SW 1271 (cell line): ENCODE data around the gene RASGEF1C.
"Not testable (repeated sequence)": the region's sequence is repeated elsewhere in the genome, so short reads cannot be mapped to it uniquely, and the experiment has no call there.

Source experiments
- DNase-seq, 2 experiments: peaks; one replicate each; lab custom pipeline; 2025; lab: John Stamatoyannopoulos, UW

The RASGEF1C gene

DNA sequence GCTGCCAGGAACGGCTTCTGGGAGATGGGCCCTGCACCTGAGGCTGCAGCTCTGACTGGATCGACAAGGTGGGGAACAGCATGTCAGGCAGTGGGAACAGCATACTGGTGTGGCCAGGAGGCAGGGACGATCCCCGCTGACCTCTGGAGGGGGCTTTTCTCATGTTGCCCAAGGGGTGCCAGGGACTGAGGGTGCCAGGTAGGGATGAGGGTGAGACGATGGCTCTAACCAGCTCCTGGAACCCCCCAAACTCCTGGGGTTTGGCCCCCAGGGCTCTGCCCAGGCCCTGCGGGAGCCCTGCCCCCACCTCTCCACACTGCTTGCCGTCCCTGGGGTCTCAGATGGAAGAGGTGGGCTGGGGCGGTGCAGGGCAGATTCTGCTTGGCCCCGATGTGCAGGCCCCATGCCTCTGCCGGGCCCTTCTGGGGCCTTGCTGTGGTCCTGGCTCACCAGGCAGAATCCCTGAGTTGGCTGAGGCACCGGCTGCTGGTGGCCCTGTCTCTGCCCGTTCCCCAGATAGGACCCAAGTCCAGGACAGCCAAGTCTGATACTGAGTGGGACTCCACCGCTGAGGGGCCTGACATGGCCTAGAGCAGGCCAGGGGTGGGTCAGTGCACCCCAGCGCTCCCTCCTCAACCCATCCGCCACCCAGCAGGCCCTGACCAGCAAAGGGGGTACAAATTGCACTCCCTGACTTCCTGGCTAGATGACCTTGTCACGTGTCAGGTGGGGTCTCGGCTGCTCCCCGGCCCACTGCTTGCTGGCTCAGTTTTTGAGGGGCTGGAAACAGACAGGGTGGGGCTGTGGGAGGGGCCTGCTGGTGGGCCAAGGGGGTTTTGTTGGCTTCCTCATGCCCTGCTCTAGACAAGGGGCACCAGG is 109.0 kb downstream of the RASGEF1C start:
- no peak for DNase-seq

DNA sequence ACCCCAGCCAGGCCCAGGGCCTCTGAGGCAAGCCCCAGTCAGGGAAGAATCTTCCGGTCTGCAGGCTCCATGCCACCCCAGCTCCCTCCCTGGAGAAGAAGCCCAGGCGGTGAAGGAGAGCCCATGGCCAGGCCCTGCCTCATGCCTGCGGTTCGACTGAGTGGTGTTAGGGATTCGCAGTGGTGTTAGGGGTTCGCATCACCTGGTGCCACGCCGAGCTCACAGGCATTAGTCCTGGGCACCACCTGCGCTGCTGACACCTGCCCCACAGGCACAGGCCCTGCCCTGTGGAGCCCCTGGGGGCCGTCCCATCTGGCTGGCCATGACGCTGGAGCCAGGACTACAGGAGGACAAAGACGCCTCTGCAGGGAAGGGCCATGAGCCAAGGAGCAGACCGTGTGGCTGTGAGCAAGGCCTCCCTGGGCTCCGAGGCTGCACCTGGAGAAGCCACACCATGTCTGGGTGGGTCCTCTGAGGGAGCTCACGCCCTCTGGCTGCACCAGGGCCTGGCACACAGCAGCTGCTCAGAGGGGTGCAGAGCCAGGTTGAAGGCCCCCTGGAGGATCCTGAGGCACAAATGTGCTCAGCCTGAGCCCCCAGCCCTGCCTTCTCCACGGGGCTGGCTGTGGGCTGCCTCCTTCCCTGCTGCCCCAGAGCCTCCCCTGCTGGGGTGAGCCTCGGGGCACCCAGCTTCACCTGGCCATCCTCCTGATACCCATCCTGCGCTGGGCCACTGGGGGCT is 109.8 kb downstream of the RASGEF1C start:
- no peak for DNase-seq

DNA sequence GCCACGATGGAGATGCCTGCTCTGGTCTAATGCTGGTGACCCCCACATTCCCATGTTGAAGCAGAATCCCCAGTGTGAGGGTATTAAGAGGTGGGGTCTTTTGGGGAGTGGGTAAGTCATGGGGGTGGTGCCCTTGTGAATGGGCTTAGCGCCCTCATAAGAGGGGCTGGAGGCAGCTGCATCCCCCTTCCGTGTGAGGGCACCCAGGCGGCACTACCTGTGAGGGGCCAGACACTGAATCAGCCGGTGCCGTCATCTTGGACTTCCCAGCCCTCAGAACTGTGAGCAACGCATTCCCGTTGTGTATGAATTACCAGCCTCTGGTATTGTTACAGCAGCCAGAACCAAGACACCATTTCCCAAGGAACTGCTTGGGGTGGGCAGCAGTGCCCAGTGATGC is 110.5 kb downstream of the RASGEF1C start:
- DNase-seq, result no peak

DNA sequence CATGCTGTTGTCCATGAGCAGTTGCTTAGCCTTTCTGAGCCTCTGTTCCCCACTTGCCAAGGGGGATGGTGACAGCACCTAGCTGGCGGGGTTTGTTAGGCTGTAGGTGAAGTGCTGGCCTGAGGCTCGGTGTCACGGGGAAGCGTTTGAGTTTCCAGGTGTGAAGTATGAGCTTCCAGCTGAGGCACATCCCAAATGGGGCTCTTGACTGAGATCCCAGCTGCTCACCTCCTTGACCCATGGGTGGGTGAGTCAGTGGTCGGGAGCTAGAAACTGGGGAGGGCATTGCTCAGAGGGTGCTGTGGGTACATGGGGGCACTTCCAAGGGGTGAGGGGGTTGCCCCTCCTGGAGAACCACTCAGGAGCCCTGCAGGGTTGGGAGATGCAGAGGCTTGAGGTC is 111.1 kb downstream of the RASGEF1C start:
- no peak for DNase-seq

DNA sequence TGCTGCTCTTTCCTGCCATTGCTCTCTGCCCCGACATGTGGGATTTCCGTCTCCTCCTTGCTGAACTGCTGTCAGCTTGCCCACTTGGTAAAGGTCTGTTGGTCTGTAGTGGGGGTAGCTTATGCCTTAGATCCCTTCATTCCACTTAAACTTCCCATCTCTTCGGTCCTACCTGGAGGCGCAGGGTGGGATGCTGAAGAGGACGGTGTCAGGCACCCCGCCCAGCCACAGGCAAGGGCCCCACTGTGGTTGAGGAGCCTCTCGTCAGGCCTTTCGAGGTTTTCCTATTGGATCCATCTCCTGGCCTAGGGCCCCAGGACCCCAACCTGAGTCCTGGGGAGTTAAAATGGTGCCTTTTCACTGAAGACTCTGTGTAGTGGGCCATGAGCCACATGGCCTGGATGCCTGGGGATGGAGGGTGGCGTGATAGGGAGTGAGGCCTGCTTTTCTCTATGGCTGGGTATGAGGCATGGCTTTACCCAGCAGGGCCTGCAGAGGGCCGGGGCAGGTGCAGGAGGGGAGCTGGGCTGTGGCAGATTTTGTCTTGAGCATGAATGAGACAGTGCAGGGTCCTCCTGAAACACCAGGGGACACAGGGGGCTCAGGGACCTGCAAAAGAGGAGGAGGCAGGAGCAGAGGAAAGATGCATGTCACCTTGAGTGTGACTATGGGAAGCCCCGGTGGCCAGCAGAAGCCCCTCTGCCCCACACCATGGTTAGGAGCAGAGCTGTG is 111.7 kb downstream of the RASGEF1C start:
- DNase-seq, result no peak

DNA sequence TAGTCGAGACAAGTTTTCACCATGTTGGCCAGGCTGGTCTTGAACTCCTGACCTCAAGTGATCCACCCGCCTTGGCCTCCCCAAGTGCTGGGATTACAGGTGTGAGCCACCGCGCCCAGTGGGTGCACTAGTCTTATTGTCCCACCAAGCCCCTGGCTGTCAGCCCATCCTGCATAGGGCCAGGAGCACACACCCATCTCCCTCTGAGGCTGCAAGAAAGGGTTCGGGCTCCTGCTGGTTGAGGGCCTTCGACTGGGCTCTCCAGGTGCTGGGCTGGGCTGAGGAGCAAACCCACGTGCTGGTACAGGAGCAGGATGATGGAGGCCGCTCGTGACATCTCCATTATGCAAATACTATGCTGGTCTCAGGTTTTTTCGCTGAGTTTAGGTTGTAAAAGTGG is 112.4 kb downstream of the RASGEF1C start:
- DNase-seq, result no peak

DNA sequence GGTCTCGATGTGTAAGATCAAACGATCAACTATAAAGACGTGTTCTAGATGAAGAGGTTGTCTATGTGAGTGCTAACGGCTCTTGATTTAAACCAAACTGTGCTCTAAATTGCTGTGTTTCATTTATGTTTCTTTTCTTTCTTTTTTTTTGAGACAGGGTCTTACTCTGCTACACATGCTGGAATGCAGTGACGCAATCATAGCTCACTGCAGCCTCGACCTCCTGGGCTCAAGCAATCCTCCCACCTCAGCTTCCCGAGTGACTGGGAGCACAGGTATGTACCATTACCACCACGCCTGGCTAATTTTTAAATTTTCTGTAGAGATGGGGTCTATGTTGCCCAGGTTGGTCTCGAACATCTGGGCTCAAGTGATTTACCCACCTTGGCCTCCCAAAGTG is 113.5 kb downstream of the RASGEF1C start:
- DNase-seq, result no peak

DNA sequence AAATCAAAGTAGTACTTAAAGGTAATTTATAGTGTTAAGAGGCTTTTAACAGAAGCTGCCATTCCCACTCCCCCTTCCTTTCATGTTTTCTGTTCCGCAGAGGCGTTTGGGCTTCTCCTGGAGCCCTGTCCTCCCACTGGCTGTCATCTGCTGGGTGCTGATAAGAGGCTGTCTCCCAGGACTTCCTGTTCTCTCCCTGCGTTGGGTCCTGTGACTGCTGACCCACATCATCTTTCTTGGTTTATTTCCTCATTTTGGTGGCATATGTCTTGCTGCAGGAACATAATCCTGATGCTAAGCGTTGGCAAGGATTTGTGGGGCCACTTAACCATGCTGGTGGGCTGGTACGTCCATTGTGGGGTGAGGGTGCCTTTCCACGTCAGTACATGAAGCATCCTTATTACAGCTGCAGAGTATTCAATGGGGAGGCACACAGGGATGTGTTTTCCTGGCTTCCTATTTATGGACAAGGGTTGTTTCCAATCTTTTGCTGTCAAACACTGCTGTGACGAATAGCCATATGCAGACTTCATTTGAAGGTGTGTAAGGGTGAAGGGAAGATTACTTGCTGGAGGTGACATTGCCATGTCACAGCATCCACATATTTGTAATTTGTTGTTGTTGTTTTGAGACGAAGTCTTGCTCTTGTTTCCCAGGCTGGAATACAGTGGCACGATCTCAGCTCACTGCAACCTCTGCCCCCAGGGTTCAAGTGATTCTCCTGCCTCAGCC is 115.2 kb downstream of the RASGEF1C start:
- no peak for DNase-seq

DNA sequence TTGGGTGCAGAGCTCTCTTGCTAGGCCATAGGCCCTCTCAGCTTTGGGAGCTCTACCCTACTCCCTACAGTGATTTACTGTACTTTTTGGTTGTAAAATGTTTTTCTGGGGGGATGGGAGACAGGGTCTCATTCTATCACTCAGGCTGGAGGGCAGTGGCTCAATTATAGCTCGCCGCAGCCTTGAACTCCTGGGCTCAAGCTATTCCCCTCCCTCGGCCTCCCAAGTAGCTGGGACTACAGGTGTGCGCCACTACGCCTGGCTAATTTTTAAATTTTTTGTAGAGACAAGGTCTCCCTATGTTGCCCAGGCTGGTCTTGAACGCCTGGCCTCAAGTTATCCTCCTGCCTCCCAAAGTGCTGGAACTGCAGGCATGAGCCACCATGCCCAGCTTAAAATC is 115.8 kb downstream of the RASGEF1C start:
- no peak for DNase-seq

DNA sequence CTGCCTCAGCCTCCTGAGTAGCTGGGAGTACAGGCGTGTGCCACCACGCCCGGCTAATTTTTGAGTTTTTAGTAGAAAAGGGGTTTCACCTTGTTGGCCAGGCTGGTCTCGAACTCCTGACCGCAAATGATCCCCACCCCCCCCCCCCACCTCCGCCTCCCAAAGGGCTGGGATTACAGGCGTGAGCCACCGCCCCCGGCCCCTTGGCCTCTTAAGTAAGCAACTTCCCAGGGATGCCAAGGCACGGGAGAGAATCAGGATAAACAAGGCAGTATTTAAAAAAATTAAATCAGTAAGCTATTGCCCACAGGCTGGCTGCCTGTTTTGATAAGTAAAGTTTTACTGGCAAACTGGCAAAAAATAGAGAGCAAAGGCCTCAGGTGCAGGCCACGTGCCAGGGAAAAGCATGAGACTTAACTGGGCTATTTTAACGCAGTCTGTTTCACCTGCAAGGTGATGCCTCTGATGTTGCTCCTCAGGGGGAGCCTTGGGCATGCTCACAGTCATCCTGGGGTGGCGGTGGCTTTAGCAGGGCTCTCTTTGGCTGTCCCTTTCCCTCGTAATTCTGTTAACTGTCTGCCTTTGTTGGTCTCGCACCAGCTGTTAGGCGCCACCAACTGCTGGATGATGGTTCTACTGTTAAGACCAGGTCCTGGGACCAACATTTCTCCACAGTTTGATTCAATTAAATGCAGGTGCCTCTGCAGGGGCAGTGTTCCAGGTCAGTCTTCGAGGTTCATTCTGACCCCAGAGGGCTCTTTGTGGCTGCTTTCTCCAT is 118.1 kb downstream of the RASGEF1C start:
- DNase-seq, result peak in 1 of 2 experiments; percentile 43

DNA sequence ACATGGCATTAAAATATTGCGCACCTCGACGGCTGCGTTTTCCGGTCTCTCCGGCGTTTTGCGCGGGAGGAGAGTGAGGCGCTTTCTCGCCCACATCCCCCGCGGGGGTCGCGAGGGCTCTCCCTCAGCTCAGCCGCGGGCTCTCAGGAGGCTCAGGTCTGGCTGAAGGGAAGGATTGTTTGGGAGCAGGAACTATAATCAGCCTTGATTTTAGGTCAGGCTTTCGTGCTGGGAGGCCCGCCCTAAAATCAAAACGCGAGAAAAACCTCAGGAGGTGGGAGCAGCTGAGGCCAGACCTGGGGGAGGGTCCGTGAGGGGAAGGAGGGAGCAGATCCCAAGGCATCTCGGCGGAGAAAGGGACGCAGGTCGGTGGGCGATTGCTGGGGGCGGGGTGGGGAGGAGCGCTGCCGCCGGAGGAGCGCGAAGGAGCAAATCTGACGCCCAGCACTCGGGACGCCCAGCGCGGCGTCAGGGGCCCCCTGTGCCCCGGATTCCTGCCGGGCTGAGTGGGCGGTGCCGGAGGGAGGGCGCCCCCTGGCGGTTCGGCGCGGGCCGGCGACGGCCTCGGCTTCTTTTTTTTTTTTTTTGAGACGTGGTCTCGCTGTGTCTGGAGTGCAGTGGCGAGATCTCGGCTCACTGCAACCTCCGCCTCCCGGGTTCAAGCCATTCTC is 118.8 kb downstream of the RASGEF1C start:
- peak; percentile 67 to 70 for DNase-seq

DNA sequence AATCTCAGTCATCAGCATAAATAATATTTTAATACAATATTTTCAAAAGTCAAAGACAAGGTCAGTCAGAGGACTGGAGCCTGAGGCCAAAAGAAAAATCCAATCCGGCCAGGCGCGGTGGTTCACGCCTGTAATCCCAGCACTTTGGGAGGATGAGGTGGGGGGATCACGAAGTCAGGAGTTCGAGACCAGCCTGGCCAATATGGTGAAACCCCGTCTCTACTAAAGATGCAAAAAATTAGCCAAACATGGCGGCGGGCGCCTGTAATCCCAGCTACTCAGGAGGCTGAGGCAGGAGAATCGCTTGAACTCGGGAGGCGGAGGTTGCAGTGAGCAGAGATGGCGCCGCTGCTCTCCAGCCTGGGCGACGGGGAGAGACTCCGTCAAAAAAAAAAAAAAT is 119.4 kb downstream of the RASGEF1C start:
- DNase-seq, result not testable (repeated sequence)

DNA sequence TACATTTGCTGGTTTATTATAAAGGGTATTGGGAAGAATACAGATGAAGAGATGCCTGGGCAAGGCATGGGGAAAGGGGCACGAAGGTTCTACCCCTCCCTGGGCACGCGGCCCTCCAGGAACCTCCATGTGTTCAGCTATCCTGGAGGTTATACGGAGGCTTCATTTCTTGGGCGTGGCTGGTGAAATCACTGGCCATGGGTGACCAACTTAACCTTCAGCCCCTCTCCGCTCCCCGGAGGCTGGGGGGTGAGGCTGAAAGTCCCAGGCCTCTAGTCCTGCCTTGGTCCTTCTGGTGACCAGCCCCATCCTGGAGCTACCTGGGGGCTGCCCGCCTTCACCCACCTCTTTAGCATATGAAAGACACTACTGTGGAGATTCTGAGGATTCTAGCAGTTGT is 120.5 kb downstream of the RASGEF1C start:
- no peak for DNase-seq

DNA sequence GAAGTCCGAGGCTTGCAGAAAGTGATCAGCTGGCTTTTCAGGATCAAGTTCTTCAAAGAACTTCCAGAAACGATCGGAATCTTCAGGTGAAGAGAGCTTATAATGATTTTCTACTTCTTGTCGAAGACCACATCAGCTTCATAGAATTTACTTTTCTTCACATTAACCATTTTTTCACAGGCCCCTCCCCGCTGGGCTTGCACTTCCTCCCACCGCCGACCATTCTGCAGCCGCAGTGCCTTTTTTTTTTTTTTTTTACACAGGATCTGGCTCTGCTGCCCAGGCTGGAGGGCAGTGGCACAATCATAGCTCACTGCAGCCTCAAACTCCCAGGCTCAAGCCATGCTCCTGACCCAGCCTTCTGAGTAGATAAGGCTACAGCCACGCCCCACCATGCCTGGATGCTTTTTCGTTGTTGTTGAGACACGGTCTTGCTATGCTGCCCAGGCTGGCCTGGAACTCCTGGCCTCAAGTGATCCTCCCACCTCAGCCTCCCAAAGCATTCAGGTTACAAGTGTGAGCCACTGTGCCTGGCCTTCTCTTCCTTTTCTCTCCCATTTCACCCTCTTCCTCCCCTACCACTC is 122.1 kb downstream of the RASGEF1C start:
- DNase-seq, result no peak

DNA sequence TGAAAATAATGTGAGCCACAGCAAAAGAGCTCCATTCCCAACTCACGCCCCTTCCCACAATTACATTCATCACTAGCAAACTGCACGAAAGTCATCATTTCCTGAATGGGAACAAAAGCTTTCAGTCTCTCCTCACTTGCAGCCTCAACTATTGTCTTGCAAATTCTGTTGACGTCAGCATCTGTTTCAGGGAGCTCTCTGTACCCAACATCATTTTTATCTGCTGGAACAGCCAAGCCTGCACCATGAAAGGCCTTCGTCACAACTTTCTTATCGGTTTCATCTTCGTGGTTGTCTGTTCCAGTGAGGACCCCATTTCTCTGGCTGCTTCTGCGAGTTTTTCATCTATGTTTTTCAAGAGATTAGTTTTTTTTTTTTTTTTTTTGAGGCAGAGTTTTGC is 123.2 kb downstream of the RASGEF1C start:
- no peak for DNase-seq

DNA sequence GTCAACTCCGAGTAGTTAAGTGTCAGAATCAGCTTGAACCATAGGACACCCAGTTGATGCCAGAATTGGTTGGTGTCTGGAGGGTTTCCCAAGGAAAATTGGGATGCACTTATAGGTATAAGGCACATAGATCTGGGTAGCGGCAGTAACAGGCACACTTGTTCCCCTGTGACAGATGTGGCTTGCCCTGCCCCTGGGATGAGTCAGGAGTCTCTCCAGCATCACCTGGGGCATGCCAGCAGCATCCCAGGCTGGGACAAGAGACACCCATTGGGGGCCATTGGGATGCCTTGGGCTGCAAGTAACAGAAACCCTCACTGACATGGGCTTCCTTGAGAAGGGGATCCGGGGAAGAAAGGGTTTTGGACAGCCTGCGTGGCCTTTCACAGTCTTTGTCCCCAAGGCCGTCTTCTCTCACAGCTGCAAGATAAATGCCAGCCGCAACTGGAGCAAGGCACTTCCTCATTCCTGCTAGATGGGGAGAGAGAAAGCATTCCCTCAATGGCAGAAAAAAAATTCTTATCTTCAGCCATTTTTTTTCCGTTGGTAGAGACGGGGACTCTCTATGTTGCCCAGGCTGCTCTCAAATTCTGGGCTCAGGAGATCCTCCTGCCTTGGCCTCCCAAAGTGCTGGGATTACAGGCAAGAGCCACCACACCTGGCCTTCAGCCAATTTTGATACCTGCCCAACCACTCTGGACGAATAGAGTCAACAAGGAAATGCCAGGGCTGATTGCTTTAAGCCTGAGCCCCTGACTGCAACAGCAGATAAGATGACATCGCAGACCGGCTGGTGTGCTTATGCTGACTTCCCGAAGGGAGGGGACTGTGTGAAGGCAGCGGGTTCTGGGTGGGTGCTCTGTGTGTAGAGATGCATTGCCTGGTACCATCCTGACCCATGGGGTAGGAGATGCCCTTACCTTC is 124.1 kb downstream of the RASGEF1C start:
- DNase-seq, result no peak

DNA sequence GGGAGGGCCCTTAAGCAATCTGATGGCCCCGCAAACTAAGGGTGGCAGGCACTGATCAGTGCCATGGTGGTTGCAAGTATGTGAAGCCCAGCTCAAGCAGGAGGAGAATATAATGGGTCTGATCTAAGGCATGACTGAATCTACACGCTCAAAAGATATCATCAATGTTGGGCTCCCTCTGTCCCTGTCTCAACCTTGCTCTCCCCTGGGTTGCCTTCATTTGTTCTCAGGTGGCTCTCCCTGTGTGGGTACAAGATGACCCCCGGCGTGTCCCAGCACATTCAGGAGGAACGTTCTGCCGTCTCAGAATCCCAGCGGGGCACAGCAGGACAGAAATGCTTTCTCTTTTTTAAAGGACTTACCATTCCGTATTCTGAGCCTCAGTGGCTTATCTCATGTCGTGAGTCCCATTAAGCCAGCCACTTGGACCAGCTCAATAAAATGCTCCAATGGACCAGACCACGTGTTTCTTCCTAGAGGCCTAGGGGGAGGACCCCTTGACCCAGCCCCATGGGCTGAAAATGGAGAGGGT is 125.4 kb downstream of the RASGEF1C start:
- no peak for DNase-seq

DNA sequence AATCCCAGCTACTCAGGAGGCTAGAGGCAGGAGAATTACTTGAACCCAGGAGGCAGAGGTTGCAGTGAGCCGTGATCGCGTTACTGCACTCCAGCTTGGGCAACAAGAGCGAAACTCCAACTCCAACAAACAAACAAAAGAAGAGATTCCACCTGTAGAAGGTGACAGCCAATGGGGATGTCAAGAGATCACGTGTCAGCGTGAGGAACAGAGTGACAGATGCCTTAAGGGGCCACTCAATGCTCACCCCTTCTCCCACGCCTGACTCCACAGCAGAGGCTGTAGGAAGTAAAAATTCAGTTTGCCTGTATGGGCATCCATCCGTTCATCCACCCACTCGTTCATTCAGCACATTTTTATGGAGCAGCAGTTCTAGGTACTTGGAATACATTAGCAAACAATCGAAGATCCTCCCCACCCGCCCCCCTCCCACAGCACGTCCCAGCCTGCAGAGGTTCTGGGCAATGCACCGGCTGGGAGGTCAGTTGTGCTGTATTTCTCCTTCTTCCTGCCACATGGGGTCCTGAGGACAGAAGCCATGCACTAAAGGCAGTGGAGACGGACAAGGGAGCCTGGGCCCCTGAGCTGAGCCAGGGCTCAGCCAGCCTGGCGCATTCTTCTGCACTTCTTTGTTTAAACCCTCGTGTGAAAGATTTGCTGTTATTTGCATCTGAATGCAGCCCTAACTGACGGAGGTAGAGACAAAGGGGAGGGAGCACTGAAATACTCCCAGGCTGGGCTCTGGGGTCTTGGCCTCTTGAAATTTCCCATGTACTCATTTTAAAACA is 126.2 kb downstream of the RASGEF1C start:
- DNase-seq, result no peak
